Posterior cingulate gyrus (tissue), 11 donors: ENCODE results near the gene MBNL1.

ENCODE experiments used
- DNase-seq, 10 donors: peaks; one replicate each; pipeline versions ENCODE4 v3.0.0 to v3.0.0-alpha.2; 2020 to 2021; ENCODE audit warnings: mixed read lengths in 3 of 10
- intact Hi-C: fragments of 100-400 bp; cut with DNase I; formaldehyde crosslinking; loops from one replicate; pipeline ENCODE4 v1.15.1; 2023

Gene MBNL1

DNA sequence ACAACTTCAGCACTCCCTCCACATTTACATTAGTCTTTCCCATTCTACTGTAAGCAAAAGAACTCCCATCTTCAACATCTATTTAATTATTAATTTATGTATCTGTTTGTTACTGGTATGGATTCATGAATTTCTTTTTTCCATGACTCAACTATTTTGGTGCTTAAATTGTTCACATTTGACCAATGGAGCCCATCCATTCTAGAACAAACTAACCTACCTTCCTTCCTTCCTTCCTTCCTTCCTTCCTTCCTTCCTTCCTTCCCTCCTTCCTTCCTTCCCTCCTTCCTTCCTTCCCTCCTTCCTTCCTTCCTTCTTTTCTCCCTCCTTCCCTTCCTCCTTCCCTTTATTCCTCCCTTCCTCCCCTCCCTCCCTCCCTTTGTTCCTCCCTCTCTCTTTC is 16.8 kb upstream of the MBNL1 start:
- intact Hi-C loops = no loop called here
- DNase-seq = no peak

DNA sequence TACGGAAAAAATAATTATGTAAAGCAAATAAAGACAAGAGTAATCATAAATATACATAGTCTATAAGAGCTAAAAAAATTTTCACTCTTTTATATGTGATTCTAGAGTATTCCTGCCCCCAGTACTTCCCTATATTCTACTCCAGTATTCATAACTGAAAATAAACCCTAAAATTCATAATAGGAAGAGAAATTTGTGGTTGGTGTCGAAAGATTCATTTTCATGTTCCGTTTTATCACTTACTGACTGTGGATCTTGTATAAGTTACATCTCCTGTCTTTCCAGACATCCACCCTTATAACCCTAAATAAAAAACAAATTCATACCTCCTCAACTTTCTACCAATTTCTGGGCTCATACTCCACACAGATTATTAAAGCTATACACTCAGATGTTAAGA is 16.0 kb upstream of the MBNL1 start:
- intact Hi-C loops = no loop called here
- DNase-seq = no peak

DNA sequence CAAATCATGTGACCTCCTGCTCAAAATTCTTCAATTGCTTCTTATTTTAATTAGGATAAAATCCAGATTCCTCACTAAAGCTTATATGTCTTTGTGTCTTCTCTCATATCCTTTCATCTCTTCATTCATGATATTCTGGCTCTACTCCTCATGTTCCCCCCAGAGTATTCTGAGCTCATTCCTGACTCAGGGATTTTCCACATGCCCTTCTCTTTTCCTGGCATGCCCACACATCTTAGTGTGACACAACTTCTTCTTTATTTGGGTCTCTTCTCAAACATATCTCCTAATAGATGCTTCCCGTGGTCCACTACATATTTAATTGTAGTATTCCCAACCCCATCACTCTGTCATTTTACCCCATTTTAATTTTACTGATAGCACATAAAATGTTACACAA is 15.2 kb upstream of the MBNL1 start:
- no peak for DNase-seq
- intact Hi-C loops = no loop called here

DNA sequence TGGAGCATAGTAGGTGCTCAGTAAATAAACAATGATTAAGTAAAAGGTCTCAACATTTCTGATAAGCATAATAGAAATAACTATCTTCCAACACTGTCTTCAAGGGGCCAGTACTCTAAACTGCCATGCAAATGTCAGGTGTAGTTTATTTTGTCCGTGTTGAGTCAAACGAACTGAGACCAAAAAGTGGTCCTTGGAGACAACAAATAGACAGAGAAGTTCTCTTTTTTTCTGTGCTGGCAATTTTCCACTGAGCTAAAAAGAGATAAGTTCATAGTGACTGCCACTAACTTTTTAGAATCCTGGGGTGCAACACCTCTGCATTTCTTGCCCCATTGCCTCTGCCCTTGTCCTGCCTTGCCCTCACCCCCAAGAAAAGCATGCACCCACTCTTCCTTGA is 14.7 kb upstream of the MBNL1 start:
- intact Hi-C loops = no loop called here
- DNase-seq = no peak

DNA sequence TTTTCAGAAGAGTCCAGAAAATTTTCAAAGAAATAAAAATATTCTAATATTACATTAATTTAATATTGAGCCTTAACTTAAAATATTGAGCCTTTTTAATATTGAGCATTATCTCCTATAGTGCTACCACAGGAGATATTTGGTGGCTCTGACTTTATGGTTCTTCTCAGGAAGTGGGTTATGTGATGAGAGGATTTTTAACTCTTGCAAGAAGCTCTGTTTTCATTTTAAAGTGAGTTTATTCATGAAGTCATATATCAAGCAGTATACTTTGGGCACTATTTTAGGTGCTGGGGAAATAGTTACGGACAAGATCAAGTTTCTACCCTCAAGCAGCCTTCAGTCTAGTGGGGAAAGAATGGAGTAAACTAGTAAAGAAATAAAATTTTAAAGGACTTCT is 13.4 kb upstream of the MBNL1 start:
- intact Hi-C loops = no loop called here

DNA sequence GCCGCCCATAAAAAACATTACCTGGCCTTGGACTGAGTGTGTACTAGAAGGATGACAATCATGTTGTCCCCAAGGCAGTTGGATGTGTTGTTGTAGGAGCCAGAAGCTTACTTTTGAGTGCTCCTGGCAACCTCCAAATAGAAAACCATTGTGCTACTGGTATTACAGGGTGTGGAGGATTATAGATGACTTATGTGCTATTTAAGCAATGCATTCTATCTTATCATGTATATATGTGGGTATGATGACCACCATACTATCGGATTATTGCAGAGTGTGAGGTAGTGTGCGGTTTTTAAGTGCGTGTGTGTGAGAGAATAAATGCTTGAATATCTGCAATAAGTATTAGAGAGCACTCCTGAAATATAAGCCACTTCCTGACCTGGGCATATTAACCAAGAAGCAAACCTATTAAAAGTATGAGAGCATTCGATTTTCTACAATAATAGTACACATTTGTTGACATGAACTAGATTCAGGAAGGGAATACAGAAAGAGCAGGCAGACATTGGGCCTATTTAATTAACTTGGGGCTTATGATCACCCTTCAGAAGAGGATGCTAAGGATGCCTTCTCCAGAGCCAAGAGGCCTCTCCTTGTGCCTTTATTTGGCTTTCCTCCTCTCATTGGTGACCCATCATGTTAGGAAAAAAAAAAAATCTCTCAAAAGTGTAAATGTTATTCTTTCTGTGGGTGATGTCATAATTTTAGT is 11.7 kb upstream of the MBNL1 start:
- DNase-seq = no peak
- intact Hi-C loops = no loop called here

More for the DNA sequence above, 13.4 kb upstream of the MBNL1 start:
- DNase-seq = no peak

DNA sequence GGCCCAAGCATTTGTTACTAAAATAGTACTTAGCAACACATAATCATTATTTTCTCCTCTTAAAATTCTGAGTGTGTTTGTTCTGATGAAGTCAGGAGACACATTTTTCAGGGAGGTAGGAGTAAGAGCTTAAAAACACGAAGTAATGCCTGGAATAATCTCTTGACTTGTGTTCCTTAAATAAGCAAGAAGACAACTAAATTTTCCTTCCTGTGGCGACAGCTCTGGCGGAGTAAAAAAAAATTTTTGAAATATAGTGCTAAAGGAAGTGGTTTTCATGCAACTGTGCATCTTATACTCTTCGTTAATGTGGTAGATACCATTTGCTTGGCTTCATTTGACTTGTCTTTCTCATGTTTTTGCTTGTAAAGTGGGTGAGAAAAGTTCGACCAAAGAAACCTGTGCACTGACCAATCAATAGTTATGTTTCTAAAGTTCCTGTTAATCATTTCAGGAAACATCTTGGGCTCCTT is 11.1 kb upstream of the MBNL1 start:
- DNase-seq = no peak
- intact Hi-C loops = no loop called here

DNA sequence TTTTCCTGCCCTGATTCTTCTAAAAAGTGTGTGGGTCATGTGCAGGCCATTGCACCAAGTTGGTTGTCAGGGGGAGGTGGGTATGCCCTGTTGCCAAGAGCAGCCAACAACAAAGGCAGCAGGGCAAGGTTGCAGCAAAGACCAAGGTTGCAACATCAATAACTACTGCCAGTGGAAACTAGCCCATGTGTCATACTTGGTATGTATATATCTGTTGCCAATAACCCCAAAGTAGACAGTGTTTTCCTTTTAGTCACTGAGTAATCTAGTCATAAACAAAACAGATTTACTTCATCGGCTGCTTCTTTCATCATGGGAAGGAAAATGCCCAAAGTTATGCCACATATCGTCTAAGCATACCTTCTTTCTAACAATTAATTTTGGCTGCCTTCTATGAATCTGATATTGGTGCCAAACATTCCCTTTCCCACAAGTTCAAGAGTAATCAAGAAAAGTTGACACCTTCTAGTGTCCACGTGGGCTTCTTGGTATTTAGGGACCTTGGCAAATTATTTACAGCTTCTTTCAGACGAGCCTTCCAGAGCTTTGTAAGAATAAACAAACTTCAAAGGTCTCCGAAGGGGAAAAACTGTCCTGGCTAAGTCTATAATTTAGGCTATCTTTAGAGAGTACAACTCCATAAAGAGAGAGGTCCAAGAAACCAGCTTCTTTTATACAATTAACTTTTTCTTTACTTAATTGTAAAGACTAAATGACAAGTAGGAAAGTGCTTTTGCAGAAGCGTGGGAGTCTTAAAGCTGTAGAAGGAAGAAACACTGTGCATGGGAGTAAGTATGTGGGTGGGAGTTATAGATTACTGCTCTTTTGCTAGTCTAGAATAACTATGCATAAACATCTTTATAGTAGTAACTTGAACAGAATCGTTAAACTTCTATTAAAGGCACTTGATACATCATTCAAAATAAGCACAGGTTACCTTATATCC is 10.0 kb upstream of the MBNL1 start:
- DNase-seq = peak in 2 of 10 donors; percentile 30 to 61
- intact Hi-C loops = no loop called here

DNA sequence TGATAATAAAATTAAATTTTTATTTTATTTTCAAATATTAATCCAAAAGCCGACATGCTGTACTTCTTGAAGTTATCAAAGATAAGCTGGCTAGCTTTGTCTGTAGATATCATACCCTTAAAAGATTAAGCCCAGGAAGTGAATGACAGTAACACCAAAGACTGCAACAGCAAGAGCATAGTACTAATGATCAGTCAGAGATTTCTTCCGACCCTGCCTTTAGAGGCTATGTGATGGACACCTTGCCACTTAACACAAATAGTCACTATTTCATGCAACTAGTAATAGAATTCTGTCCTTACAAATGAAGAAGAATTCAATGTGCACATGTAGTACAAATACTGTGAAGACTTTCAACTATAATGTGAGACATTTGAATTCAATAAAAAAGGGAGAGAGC is 9.3 kb upstream of the MBNL1 start:
- intact Hi-C loops = no loop called here
- DNase-seq = no peak

DNA sequence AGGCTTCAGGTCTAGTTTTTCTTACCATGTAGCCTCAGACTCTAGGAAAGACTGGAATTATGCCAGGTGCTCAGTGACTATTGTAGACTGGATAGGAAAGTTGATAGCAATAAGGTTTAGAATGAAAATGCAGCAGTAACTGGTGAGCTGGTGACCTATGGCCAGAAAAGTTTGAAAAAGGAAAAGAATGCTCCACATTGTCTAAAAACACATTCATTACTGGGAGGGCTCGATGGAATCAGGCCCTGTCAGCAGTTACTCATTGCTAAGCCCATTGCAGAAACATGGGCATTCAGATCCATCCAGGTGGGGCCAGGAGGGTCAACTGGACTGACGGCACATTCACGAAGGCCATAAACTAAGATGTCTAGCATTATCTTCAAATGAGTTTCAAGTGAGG is 8.7 kb upstream of the MBNL1 start:
- DNase-seq = no peak
- intact Hi-C loops = no loop called here

DNA sequence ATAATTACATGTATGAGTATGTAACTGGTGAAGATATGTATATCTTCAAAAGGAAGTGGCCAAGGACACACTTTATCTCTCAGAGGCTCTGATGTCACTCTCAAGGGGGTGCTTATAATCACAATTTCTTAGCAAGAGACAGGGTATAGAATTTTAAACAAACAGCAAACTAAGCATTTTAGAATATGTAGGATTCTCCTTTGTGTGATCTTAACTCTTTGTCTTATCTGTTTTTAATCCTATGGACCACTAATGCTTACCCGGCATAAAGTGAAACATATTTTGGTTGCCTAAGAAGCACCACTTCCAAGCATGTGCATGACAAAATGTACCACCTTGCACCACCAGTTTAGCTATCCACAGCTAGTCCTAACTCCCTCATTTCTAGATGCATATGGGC is 8.2 kb upstream of the MBNL1 start:
- DNase-seq = no peak
- intact Hi-C loops = no loop called here

DNA sequence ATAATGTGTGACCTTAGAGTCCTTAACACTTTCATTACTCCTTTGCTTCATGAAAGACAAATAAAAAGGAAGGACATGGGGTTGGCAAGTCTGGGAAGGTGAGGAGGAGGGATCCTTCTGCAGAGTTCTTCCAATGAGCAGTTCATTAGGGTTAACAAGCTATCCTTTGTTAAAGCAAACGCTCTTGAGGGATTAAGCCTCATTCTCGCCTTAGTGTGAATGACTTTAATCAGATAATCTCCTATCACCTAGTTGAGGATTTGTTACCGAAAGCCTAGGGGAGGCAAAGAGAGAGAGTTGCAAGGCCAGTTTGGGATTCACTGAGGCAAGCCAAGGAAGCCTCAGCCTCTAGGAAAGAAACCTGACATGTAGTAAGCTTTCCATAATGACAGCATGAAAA is 7.4 kb upstream of the MBNL1 start:
- intact Hi-C loops = no loop called here
- DNase-seq = no peak

DNA sequence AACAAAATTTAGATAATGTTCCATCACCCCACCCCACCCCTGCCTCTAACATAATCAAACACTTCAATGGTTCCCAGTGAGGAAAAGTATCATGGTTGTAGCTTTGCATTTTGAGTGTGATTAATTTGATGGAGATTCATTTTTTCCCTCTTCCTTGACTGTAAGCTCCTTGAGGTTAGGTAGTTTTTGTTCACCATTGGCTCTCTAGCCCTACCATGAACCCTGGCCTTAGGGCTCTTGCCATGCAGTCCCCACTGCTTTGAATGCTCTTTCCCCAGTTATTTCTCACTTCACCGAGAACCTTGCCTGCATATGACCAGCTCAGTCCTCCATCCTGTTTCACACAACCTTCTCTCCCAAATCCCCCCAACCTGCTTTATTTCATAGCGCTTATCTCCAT is 5.0 kb upstream of the MBNL1 start:
- intact Hi-C loops = no loop called here

DNA sequence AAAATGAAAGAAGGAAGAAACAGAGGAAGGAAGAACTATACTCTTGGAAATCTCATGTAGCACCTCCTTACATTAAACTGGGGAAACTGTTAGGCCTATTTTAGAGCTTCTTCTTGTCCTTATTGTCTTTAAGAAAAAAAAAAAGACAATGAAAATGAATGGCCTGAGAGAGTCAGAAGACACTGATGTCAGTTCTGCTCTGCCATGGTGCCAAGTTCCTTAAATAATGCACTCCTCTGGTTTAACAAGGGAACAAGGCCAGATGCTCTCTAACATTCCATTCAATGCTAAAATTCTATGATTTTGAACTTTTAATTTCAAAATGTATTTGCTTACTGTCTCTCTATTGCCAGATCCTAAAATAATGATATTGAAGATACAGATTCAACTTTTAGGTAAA is 4.4 kb upstream of the MBNL1 start:
- no peak for DNase-seq
- intact Hi-C loops = no loop called here

More for the DNA sequence above, 5.0 kb upstream of the MBNL1 start:
- no peak for DNase-seq

DNA sequence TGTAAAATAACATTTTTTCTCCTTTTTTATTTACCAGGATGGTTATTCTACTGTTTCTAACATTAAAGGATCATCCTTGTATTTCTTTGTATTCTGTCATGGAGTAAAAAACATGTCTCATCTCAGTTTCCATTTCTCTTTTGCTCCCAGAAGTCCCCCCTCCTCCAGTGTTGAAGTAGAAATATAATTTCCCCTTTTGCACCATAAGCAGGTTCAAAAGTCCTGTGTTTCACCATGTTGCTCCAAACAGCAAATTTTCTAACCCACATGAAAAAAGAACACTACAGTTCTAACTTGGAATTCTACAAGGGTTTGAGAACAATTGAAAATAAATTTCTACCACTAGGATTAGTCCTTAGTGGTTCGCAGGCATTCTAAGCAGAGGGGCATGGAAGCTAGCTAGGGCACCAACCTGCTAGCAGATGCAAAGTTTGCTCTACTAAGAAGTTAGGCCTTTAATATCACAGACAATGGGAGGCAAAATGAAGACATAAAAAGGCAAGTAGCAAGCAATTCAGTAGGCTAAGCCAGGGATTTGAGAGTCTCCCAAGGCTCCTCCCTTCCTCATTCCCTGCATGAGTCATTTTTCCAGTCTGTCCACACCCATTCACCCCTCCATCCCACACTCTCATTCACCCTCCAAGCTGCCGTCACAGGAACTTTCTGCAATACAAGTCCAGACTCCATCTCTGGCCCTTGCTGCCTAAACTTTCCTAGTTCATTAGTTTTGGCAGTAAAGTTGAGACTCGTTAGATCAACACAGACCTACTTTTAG is 2.3 kb upstream of the MBNL1 start:
- peak in 3 of 10 donors; percentile 15 to 79 (median 50) for DNase-seq
- intact Hi-C loops = loop anchor here (5.0 kb wide), 1 partner anchor 176 kb away; no protein-coding TSS in a partner anchor

DNA sequence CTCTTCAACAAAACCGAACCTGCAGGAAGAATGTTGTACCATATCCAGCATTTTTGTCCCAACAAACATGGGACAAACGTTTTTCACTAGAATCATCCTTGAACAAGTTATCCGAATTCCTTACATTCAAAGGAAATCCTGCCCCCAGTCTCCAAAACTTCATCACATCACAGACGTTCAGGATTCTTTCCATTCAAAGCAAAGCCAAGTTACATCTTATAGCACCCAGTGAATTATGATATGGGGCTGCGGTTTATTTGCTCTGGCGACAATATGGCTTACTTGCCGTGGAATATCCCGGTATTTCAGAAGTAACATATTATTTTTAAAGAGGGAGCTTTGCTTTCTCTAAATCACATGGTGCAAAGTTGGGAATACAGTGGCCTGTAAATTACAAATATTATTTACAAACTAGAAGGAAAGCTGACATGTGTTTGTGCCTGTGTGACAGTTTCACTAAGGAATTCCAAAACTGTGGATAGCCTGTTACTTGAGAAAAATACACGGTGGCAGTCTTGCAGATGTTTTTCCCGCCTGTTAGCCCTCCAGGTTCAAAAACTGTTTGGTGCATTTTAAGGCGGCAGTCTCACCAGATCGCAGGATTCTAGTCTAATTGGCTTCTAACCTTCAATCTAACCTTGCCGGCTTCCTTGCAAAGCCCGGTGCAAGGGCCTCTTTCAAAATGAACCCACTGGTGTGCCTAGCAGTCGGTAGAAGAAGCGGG is 736 bp upstream of the MBNL1 start:
- intact Hi-C loops = loop anchor here (2.0 to 5.0 kb wide), 2 partner anchors 113 to 174 kb away; no protein-coding TSS in a partner anchor
- DNase-seq = no peak

DNA sequence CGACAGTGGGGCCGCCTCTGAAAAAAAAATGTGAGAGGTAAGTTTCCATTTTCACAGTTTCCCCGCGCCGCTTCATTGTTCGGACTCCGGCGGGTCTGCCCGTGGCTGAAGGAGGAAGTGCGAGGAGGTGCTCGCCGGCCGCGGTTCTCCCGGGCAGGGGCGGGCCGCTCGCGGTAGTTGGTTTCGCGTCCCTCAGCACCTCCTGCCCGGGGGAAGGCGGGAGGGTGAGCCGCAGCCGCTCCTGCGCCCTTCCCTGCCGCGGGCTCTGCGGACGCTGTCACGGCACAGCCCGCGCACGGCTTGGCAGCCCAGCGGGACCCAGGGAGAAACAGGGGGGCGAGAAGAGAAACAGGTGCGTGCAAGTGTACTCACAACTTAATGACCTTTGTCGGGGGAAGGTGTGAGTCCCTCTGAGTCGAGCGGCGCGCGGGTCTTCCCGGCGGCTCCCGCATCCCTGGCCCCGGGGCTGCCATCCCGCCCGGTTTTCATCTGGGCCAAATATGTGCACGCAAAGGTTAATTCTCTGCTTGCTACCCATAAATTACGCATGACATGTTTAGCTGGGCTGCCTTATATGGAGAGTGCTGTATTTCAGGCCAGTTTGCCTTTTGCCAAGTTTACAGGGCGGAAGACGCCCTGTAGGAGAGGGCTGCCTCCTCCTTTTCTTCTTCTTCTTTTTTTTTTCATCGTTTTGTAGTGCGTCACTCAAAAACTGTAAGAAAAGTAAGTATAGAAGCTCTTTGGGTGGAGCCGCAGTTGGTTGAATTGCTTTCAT is 514 bp downstream of the MBNL1 start:
- intact Hi-C loops = loop anchor here (2.0 to 5.0 kb wide), 2 partner anchors 112 to 173 kb away; no protein-coding TSS in a partner anchor
- peak; percentile 23 to 93 (median 54) for DNase-seq

DNA sequence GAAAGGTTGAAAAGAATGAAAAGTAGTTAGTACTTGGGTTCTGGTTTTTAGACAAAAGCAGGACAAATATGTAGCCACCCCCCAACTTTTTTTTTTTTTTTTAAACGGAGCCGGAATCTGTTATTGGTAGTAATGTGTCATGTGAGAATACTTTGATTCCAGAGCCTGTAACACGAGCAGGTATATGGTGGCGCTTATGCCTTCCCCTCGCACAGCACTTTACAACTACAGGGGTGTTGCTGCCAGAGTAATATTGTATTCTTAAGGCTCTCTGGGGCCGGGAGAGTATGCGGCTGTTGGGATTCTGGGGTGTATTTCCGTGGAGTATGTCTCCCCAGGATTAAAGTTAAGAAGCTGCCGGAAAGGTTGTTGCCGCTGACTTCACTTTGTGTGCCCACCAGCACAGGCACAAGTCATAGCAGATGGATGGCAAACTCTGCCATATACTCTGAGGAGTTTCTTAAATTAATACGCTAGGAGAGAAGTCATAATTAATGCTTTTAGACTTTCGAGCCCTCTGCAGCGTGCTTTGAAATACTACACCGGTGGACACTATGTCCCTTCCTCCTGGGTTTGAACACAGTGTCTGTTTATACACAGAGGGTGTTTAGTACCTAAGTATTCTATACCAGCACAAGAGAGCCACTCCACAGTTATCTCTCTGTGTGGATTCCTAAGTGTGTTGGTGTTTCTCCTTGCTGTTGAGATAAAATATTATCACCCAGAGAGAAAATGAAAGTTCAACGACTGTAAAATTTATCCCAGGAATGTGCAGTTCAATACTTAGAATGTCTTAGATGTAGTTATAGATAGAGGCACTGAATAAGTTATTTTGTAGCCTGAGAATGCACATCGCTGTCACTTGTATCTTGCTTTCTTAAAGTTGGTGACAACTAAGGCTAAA is 1.4 kb downstream of the MBNL1 start:
- peak in 4 of 10 donors; percentile 6 to 77 (median 13) for DNase-seq
- intact Hi-C loops = loop anchor here (2.0 to 5.0 kb wide), 2 partner anchors 111 to 172 kb away; no protein-coding TSS in a partner anchor
